Epithelial cell of proximal tubule (primary cell): ENCODE measurements around the gene C22orf23. TPM values are rescaled to one million over a fixed set of nuclear protein-coding genes. Genes with fewer than 3 reads are reported as not detected.

ENCODE experiments used
- DNase-seq: peaks from one replicate; pipeline ENCODE4 v3.0.0-alpha.2; 2011; ENCODE audit warnings: low read depth
- H3K4me3 ChIP-seq: 2 replicates; pipeline ENCODE4 v1.5.1; 2011; ENCODE audit warnings: low read depth, mild to moderate bottlenecking, low read length
- total RNA-seq: library from RNA; depleted of rRNA; stranded (reverse); fragments of >200 nt; gene quantifications from 2 replicates; pipeline ENCODE4 v1.2.3, GENCODE V29; 2015
- TF ChIP-seq, protein P1 (sequence below): conservative IDR thresholded peaks from 2 replicates; pipeline ENCODE4 v1.5.1; 2012; ENCODE audit warnings: low read depth, mild to moderate bottlenecking, low read length

Gene C22orf23
- total RNA-seq, 1 donor from 2014 or later = not detected

DNA sequence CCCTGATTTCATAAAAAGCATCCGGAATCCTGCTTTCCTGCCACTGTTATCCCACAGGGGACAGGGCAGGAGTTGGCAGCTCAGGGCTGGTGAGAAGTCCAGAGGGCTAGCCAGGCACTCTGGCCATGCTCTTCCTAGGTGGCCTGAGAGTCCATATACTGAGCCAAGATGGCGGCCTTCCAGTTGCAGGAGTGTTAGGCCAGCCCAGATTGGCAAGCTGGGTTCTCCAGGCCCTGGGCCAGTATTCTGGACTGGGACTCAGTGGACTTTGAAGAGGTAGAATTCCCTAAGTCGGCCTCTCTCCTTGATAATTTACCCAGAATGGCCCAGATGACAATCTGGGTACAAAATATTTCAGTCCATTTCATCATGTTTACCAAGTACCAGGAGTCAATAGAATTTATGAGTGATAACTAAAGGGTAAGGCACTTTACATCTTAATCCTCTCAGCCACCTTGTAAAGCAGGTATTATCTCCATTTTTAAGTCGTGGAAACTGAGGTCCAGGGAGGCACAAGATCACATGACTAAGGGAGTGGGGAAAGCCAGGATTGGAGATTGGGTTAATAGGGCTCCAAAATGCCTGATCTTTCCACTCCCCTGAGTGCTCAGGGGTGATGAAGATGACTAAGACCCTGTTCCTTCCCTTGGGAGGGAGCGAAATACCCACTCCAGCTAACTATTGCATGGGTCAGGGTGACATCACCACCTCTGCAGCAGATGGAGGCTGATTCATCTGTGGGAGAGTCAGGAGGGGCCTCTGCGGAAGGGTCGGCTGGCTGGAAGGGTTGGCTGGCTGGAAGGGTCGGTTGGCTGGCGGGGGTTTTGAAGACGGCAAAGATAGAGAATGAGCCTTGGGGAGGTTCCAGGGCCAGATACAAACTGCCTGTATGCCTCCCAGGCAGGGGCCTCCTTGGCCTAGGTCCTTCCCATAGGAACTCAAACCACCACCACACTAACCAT is 48.5 kb downstream of the C22orf23 start:
- TF ChIP-seq, protein P1, sequence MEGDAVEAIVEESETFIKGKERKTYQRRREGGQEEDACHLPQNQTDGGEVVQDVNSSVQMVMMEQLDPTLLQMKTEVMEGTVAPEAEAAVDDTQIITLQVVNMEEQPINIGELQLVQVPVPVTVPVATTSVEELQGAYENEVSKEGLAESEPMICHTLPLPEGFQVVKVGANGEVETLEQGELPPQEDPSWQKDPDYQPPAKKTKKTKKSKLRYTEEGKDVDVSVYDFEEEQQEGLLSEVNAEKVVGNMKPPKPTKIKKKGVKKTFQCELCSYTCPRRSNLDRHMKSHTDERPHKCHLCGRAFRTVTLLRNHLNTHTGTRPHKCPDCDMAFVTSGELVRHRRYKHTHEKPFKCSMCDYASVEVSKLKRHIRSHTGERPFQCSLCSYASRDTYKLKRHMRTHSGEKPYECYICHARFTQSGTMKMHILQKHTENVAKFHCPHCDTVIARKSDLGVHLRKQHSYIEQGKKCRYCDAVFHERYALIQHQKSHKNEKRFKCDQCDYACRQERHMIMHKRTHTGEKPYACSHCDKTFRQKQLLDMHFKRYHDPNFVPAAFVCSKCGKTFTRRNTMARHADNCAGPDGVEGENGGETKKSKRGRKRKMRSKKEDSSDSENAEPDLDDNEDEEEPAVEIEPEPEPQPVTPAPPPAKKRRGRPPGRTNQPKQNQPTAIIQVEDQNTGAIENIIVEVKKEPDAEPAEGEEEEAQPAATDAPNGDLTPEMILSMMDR = no peak
- peak; percentile 74 for DNase-seq
- peak overlapping the region; percentile 54 for H3K4me3 ChIP-seq

DNA sequence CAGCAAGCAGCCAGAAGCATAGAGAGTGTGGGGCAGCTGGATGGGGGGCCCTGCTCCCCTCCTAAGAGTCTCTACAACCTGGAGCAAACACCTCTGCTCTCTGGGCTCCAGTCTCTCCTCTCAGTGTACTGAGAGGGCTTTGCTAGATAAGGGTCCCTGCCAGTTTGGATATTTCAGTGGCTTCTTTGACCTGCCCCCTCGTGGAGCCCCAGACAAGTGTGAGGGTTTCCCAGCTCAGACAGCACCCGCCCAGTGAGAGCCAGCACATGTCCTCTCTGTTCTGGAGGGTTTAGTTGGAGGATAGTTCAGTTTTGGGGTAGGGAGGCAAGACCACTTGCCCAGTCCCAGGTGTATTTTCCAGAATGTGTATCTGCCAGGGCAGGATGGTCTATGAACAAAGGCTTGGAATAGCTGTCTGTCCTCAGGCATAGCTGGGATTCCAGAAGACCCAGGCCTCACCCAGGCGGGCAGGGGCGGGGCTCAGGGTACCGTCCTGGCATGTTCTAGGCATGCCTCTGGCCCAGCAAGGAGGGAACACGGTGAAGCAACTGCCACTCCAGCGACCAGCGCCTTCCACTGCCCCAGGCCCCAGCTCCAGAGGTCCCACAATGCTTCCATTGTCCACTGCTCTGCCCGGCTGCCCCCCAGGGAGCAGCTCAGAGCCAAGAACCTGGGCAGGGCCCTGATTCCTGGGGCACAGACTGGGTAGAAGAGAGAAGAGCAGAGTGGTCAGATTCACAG is 54.8 kb downstream of the C22orf23 start:
- DNase-seq = no peak
- TF ChIP-seq, protein P1 = no peak
- H3K4me3 ChIP-seq = no peak overlapping the region

DNA sequence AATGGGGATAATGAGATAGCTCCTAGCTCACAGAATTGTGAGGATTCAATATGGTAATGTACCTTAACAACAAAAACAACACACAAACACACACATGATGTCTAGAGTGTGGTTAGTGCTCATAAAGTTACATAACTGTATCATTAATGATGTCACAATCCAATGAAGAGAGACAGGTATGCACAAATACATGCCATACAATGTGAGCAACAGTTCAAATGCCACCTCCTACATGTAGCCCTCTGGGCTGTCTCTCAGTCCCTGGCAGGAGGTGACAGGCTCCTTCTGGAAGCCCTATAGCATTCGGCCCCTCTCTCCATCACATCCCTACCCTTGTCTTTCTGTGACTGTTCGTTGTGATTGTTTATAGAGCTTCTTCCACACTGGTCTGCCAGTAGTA is 55.6 kb downstream of the C22orf23 start:
- TF ChIP-seq, protein P1 = no peak
- no peak for DNase-seq

DNA sequence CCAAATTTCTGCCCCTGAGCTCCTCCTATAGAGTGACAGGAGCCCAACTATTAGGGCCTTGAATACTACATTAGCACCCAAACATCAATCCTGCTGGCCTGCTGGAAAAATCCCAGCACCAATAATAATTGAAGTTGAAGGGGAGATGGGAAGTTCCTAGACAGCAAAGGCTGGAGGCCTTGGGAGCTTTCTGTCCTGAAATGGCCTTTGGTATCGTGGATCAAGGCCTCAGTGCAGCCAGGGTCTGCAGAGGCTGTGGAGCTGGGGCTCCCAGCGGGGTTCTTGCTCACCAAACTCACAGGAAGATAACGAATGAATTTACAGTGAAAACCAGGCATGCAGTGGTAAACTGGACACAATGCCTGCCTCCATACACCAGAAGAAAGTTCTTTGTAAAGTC is 56.5 kb downstream of the C22orf23 start:
- TF ChIP-seq, protein P1 = no peak

More for the DNA sequence above, 55.6 kb downstream of the C22orf23 start:
- H3K4me3 ChIP-seq = no peak overlapping the region

DNA sequence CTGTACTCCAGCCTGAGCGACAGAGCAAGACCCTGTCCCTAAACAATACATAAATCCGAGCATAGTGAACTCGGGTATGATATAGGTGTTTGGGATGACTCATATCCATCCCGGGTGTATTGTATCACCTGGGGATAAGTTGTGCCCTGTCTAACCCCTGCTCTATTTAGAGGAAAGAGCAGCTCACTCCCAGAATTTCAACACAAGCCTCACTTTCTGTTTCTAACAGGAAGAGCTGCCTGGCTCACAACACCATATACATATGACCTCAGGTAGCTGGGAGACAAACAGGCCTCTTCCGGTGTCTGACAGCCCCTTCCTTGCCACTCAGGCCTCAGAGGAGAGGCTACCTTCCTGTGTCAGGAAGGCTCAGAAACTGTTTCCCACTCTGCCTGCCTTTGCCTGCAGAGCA is 57.2 kb downstream of the C22orf23 start:
- DNase-seq = no peak
- TF ChIP-seq, protein P1 = no peak
- H3K4me3 ChIP-seq = no peak overlapping the region

More for the DNA sequence above, 56.5 kb downstream of the C22orf23 start:
- H3K4me3 ChIP-seq = no peak overlapping the region
- no peak for DNase-seq

DNA sequence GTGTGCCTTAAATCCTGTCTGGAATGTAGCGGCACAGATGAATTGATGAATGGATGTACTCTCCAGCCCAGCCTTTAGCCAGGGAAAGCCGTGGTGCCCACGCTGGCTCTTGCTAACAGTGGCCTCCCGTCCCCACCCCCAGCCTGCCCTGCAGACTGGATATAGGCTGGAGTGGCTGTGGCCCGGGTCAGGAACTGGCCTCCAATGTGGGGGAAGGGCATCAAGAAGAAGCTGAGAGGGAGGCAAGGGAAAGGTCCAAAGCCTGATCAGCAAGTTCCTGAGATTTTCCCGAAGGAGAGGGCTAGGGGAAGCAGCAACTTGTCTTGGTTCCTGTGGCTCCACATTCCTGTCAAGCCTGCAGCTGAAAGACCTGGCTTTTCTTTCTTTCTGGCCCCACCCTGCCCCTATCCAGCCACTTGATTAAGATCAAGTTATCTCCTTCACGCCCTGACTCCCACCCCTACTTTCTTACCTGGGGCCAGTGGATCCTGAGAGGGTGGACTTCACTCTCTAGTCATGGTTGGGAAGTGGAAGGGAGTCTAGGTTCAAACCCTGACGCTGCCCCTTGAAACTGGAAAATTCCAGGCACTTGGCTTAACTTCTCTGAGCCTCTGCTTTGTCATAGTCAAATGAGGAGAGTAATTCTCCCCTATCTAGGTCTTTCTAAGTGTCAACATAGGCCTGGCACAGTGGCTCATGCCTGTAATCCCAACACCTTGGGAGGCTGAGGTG is 58.3 kb downstream of the C22orf23 start:
- TF ChIP-seq, protein P1 = no peak
- DNase-seq = no peak
- H3K4me3 ChIP-seq = no peak overlapping the region
